SJSA1 (cell line): ENCODE data around the gene ERBB3. TPM values are rescaled to one million over a fixed set of nuclear protein-coding genes. Genes with fewer than 3 reads are reported as not detected.
"Not testable (repeated sequence)": the region's sequence is repeated elsewhere in the genome, so short reads cannot be mapped to it uniquely, and the experiment has no call there.

Experiments
- DNase-seq, 2 experiments: peaks; one replicate each; pipeline ENCODE4 v3.0.0-alpha.2; 2015 to 2020; ENCODE audit warnings: low spot score in 2 of 2, low read depth in 1 of 2
- H3K27ac ChIP-seq: fragments of 250-450 bp; sonication (Bioruptor Pico); 2 replicates; pipeline ENCODE4 v1.5.1; 2020; ENCODE audit warnings: mild to moderate bottlenecking, moderate library complexity
- H3K27me3 ChIP-seq: fragments of 250-450 bp; sonication (Bioruptor Pico); replicated peaks from 2 replicates; pipeline ENCODE4 v1.5.1; 2020; ENCODE audit warnings: mild to moderate bottlenecking, moderate library complexity
- H3K36me3 ChIP-seq: fragments of 250-450 bp; sonication (Bioruptor Pico); 2 replicates; pipeline ENCODE4 v1.5.1; 2020; ENCODE audit warnings: mild to moderate bottlenecking
- H3K4me1 ChIP-seq: fragments of 250-450 bp; sonication (Bioruptor Pico); replicated peaks from 2 replicates; pipeline ENCODE4 v1.6.1; 2021; ENCODE audit warnings: mild to moderate bottlenecking
- H3K4me3 ChIP-seq: fragments of 250-450 bp; sonication (Bioruptor Pico); 2 replicates; pipeline ENCODE4 v1.5.1; 2020; ENCODE audit warnings: mild to moderate bottlenecking
- H3K9me3 ChIP-seq: fragments of 250-450 bp; sonication (Bioruptor Pico); replicated peaks from 2 replicates; pipeline ENCODE4 v1.5.1; 2020; ENCODE audit warnings: mild to moderate bottlenecking
- total RNA-seq: library from RNA; depleted of rRNA; stranded (reverse); fragments of >200 nt; shearing (Covaris generic); gene quantifications from 2 replicates; pipeline ENCODE4 v1.2.3, GENCODE V29; 2014; rRNA removed

ERBB3 gene
- not detected in 2 replicates for total RNA-seq

- no peak within 1 kb of the TSS for H3K27ac ChIP-seq
- H3K36me3 ChIP-seq, result no peaks in the 10 kb centered on the region
- peak; percentile 79 to 83 for DNase-seq
- no peaks in the 10 kb centered on the region for H3K9me3 ChIP-seq
- peak within 1 kb of the TSS; percentile 41 for H3K4me3 ChIP-seq
- peaks cover 20% of the 10 kb centered on the region for H3K4me1 ChIP-seq
- peaks cover 10% of the 10 kb centered on the region; the same call in 1 of the 2 replicates for H3K27me3 ChIP-seq
These were observed at the start of gene ERBB3 for GRCh38 chr12:56079723-56080555. Gene ERBB3, plus strand, starts transcription at chr12:56080165. Its CDS starts 136 bp downstream, at chr12:56080301.

GRCh38 chr12:56031987-56032386 lies 48.0 kb upstream of the ERBB3 start:
- H3K9me3 ChIP-seq, result no peaks in the 10 kb centered on the region
- H3K27me3 ChIP-seq, result no peaks in the 10 kb centered on the region
- H3K36me3 ChIP-seq, result 0 out of 2 replicates have a peak, but pooled peaks cover 2% of the 10 kb centered on the region
- no peaks in the 10 kb centered on the region for H3K4me1 ChIP-seq
- no peak overlapping the region for H3K27ac ChIP-seq
- H3K4me3 ChIP-seq, result no peak overlapping the region
- DNase-seq, result no peak

GRCh38 chr12:56034586-56035332 lies 45.2 kb upstream of the ERBB3 start:
- no peaks in the 10 kb centered on the region for H3K27me3 ChIP-seq
- H3K4me1 ChIP-seq, result no peaks in the 10 kb centered on the region
- no peak overlapping the region for H3K4me3 ChIP-seq
- no peak overlapping the region for H3K27ac ChIP-seq
- H3K36me3 ChIP-seq, result 0 out of 2 replicates have a peak, but pooled peaks cover 2% of the 10 kb centered on the region
- DNase-seq, result no peak
- H3K9me3 ChIP-seq, result no peaks in the 10 kb centered on the region

- Histone ChIP-seq H3K27me3 (no peaks in the 10 kb centered on the region), H3K4me3 (no peak overlapping the region), H3K9me3 (no peaks in the 10 kb centered on the region), H3K36me3 (peaks cover 3% of the 10 kb centered on the region), H3K4me1 (peaks cover 8% of the 10 kb centered on the region), H3K27ac (no peak overlapping the region)
- no peak for DNase-seq
These were observed 42.8 kb upstream of the ERBB3 start for GRCh38 chr12:56037161-56037560.

GRCh38 chr12:56038022-56038655 lies 41.8 kb upstream of the ERBB3 start:
- Histone ChIP-seq H3K4me3 (no peak overlapping the region), H3K36me3 (peaks cover 13% of the 10 kb centered on the region), H3K4me1 (peaks cover 12% of the 10 kb centered on the region), H3K9me3 (no peaks in the 10 kb centered on the region), H3K27me3 (no peaks in the 10 kb centered on the region), H3K27ac (no peak overlapping the region)
- DNase-seq, result no peak

- Histone ChIP-seq H3K36me3 (peaks cover 30% of the 10 kb centered on the region), H3K27me3 (no peaks in the 10 kb centered on the region), H3K9me3 (no peaks in the 10 kb centered on the region), H3K4me1 (peaks cover 14% of the 10 kb centered on the region), H3K4me3 (no peak overlapping the region), H3K27ac (no peak overlapping the region)
- no peak for DNase-seq
These were observed 39.8 kb upstream of the ERBB3 start for GRCh38 chr12:56040151-56040550.

GRCh38 chr12:56040963-56041551 lies 38.9 kb upstream of the ERBB3 start:
- DNase-seq, result no peak
- peaks cover 38% of the 10 kb centered on the region for H3K36me3 ChIP-seq
- H3K27me3 ChIP-seq, result no peaks in the 10 kb centered on the region
- peaks cover 14% of the 10 kb centered on the region for H3K4me1 ChIP-seq
- peak overlapping the region; percentile 22; the same call in 1 of the 2 replicates for H3K27ac ChIP-seq
- no peaks in the 10 kb centered on the region for H3K9me3 ChIP-seq
- peak overlapping the region; percentile 57 for H3K4me3 ChIP-seq

- peak within 1 kb of the TSS; percentile 95 for H3K27ac ChIP-seq
- H3K27me3 ChIP-seq, result no peaks in the 10 kb centered on the region
- peaks cover 16% of the 10 kb centered on the region for H3K4me1 ChIP-seq
- DNase-seq, result peak; percentile 98 to 99
- no peaks in the 10 kb centered on the region for H3K9me3 ChIP-seq
- peaks cover 45% of the 10 kb centered on the region for H3K36me3 ChIP-seq
- peak within 1 kb of the TSS; percentile 57 for H3K4me3 ChIP-seq
These were observed 38.2 kb upstream of the ERBB3 start, which contains the start of gene RPS26 for GRCh38 chr12:56041552-56042429. Gene RPS26, plus strand, starts transcription at chr12:56041918. Its CDS starts 249 bp downstream, at chr12:56042167.

GRCh38 chr12:56042430-56042813 lies 37.5 kb upstream of the ERBB3 start:
- peak overlapping the region; percentile 57 for H3K4me3 ChIP-seq
- not testable (repeated sequence) for H3K9me3 ChIP-seq, DNase-seq, H3K27me3 ChIP-seq
- peaks cover 47% of the 10 kb centered on the region for H3K36me3 ChIP-seq
- H3K4me1 ChIP-seq, result peaks cover 17% of the 10 kb centered on the region
- H3K27ac ChIP-seq, result peak overlapping the region; percentile 95

GRCh38 chr12:56042843-56043242 lies 37.1 kb upstream of the ERBB3 start:
- no peak for DNase-seq
- Histone ChIP-seq H3K36me3 (peaks cover 47% of the 10 kb centered on the region), H3K27ac (peak overlapping the region; percentile 95; the same call in 1 of the 2 replicates), H3K27me3 (no peaks in the 10 kb centered on the region), H3K9me3 (no peaks in the 10 kb centered on the region), H3K4me3 (peak overlapping the region; percentile 57), H3K4me1 (peaks cover 17% of the 10 kb centered on the region)

GRCh38 chr12:56046027-56046780 lies 33.8 kb upstream of the ERBB3 start:
- Histone ChIP-seq H3K27ac (no peak overlapping the region), H3K4me3 (no peak overlapping the region), H3K9me3 (no peaks in the 10 kb centered on the region), H3K4me1 (peaks cover 11% of the 10 kb centered on the region), H3K36me3 (peaks cover 47% of the 10 kb centered on the region), H3K27me3 (no peaks in the 10 kb centered on the region)
- no peak for DNase-seq

- no peak overlapping the region for H3K4me3 ChIP-seq
- no peak for DNase-seq
- no peaks in the 10 kb centered on the region; the same call in none of the 2 replicates for H3K4me1 ChIP-seq
- H3K36me3 ChIP-seq, result no peaks in the 10 kb centered on the region
- no peak overlapping the region for H3K27ac ChIP-seq
- H3K27me3 ChIP-seq, result no peaks in the 10 kb centered on the region
- H3K9me3 ChIP-seq, result no peaks in the 10 kb centered on the region
These were observed 26.5 kb upstream of the ERBB3 start for GRCh38 chr12:56053407-56053893.
